ENCODE measurements around the gene ATP2B3.

The ATP2B3 gene

GRCh38 chrX:153511784-153512500 is 5.5 kb upstream of the ATP2B3 start:
- DNase-seq, result no peak

GRCh38 chrX:153512501-153512893 is 4.9 kb upstream of the ATP2B3 start:
- DNase-seq, result no peak

GRCh38 chrX:153513265-153513664 is 4.2 kb upstream of the ATP2B3 start:
- DNase-seq, result no peak

- DNase-seq, result no peak
Measured at GRCh38 chrX:153514259-153514658, 3.2 kb upstream of the ATP2B3 start.

GRCh38 chrX:153515435-153515834 is 2.0 kb upstream of the ATP2B3 start:
- no peak for DNase-seq

- no peak for DNase-seq
Measured at GRCh38 chrX:153516073-153516472, 1.4 kb upstream of the ATP2B3 start.

- DNase-seq, result no peak
Measured at GRCh38 chrX:153517946-153518834, 748 bp downstream of the ATP2B3 start.

- no peak for DNase-seq
Measured at GRCh38 chrX:153519569-153520286, 2.3 kb downstream of the ATP2B3 start.

GRCh38 chrX:153520287-153520917 is 3.0 kb downstream of the ATP2B3 start:
- no peak for DNase-seq

GRCh38 chrX:153521034-153521433 is 3.6 kb downstream of the ATP2B3 start:
- DNase-seq, result no peak

- DNase-seq, result no peak
Measured at GRCh38 chrX:153522259-153522658, 4.8 kb downstream of the ATP2B3 start.

- DNase-seq, result no peak
Measured at GRCh38 chrX:153523269-153523668, 5.8 kb downstream of the ATP2B3 start.

GRCh38 chrX:153524234-153524633 is 6.8 kb downstream of the ATP2B3 start:
- DNase-seq, result no peak

GRCh38 chrX:153525451-153525850 is 8.0 kb downstream of the ATP2B3 start:
- no peak for DNase-seq

GRCh38 chrX:153526042-153526441 is 8.6 kb downstream of the ATP2B3 start:
- no peak for DNase-seq

- DNase-seq, result no peak
Measured at GRCh38 chrX:153526801-153527200, 9.4 kb downstream of the ATP2B3 start.

GRCh38 chrX:153527208-153527607 is 9.8 kb downstream of the ATP2B3 start:
- no peak for DNase-seq

GRCh38 chrX:153530411-153531129 is 13.1 kb downstream of the ATP2B3 start:
- no peak for DNase-seq

- no peak for DNase-seq
Measured at GRCh38 chrX:153533091-153533490, 15.6 kb downstream of the ATP2B3 start.

- DNase-seq, result no peak
Measured at GRCh38 chrX:153537080-153537479, 19.6 kb downstream of the ATP2B3 start.

GRCh38 chrX:153537526-153538295 is 20.3 kb downstream of the ATP2B3 start:
- DNase-seq, result no peak

- DNase-seq, result no peak
Measured at GRCh38 chrX:153538424-153538823, 21.0 kb downstream of the ATP2B3 start.
